Frontal cortex (tissue), 1 donor: ENCODE results near the gene IGSF22. TPM values are rescaled to one million over a fixed set of nuclear protein-coding genes. Genes with fewer than 3 reads are reported as not detected.

ENCODE experiments used
- total RNA-seq: library from RNA; depleted of rRNA; stranded (reverse); fragments of >200 nt; gene quantifications from one replicate; pipeline ENCODE4 v1.2.3, GENCODE V29; 2014

The IGSF22 gene
- total RNA-seq, 1 donor from 2014 or later, result not detected

Other genes with a start within 250 kb of the IGSF22 start
- gene TSG101, start 199.2 kb downstream of the IGSF22 start, total RNA-seq, result 83.6 TPM
- 17.5 TPM for gene UEVLD, start 137.5 kb downstream of the IGSF22 start, total RNA-seq
- 1.2 TPM for gene MISFA, start 126.4 kb downstream of the IGSF22 start, total RNA-seq
- 10.2 TPM for gene SPTY2D1, start 91.8 kb downstream of the IGSF22 start, total RNA-seq
- 4.9 TPM for gene TMEM86A, start 27.4 kb downstream of the IGSF22 start, total RNA-seq
- gene PTPN5, start 65.6 kb upstream of the IGSF22 start, total RNA-seq, result 36.7 TPM
- gene MRGPRX1, start 213.2 kb upstream of the IGSF22 start, total RNA-seq, result not detected